AG08396 (cell line): ENCODE data around the gene TDP1.
"Not testable (repeated sequence)": the region's sequence is repeated elsewhere in the genome, so short reads cannot be mapped to it uniquely, and the experiment has no call there.

Experiments
- DNase-seq: peaks from one replicate; pipeline ENCODE4 v3.0.0; 2012; ENCODE audit warnings: low spot score, mixed read lengths

Gene TDP1

DNA sequence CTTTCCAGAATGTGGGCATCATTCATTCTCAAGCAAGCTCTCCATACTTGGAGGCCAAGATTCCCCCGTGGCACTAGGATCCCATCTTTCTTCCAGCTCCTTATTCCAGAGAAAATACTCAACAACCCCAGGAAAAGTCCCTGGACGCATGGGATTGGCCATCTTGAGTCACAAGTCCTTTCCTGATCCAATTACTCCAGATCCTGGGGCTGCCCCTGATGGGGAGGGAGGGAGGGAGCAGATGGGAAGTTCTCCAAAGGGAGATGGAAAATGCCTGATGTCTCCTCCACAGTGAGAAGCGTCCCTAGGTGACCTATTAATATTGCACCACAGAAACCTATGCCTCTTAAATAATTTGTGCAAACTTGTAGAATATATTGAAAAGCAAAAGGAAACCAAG is 93.7 kb downstream of the TDP1 start:
- no peak for DNase-seq

DNA sequence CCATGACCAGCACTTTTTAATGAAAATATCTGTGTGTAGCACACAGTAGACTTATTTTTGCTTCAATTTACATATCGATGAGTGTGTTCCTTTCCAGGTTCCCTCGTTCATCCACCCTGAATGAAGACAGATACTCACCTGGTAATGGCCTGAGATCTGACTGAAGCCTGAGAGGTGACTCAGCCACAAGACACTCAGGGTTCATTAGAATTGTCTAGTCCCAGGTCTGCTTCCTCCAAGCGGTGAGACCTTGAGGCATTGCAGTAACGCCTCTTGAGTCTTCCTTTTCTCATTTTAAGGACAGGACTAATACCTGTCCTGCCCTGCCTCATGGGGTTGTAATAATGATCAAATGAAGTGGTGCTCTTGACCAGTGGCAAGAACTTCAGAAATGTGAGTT is 94.5 kb downstream of the TDP1 start:
- no peak for DNase-seq

DNA sequence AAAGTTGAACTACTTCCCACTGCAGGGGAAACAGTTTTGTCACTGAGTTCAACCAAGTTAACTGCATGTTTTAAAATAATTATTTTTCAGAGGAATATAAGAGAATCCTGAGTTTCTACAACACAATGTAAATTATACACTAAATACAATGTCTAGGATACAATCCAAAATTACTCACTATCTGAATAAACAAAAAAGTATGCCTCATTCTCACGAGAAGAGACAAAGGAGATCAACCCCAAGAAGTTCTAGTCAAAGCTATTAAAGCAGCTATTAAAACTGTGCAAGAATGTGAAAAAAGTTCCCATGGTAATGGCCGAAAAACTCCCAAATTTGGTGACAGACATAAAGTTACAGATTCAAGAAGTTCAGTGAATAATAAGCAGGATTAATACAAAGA is 97.3 kb downstream of the TDP1 start:
- no peak for DNase-seq

DNA sequence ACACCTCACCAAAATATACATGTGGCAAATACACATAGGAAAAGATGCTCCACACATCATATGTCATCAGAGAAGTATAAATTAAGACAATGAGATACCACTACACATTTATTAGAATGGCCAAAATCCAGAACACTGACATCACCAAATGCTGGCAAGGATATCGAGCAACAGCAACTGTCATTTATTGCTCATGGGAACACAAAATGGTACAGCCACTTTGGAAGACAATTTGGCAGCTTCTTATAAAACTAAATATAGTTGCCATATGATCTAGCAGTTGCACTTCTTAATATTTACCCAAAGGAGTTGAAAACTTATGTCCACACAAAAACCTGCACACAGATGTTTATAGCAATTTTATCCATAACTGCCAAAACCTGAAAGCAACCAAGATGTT is 99.1 kb downstream of the TDP1 start:
- DNase-seq = no peak

DNA sequence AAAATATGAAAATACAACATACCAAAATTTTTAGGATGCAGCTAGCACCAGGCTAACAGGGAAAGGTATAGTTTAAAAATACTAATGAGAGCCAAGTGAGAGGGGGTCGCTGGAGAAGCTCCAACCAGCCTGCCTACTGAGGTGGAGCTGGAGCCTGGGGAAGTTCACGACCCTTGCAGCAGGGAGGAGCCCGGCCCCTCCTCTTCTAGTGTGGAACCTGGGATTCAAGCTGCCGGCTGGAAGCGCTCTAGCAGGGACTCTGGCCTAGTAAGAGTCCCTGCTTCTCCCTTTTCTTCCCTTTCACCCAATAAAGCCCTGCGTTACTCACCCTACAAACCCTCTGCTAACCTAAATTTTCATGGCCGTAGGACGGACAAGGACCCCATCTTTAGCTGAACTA is 101.1 kb downstream of the TDP1 start:
- no peak for DNase-seq

DNA sequence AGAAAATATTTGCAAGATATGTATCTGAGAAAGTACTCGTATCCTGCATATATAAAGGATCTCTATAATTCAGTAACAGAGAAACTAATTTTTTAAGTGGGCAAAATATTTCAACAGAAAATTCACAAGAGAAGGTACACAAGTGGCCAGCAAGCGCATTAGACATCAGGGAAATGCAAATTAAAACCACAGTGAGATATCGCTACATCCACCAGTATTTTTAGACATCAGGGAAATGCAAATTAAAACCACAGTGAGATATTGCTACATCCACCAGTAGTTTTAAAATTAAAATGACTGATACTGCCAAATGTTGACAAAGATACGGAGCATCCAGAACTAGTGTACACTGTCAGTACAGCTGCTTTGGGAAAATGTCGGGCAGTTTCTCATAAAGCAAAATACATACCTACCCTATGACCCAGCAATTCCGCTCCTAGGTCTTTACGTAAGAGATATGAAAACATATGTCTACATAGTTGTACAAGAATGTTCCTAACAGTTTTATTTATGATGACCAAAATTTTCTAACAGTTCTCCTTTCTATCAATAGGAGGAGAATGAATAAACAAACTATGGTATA is 103.2 kb downstream of the TDP1 start:
- DNase-seq = no peak

DNA sequence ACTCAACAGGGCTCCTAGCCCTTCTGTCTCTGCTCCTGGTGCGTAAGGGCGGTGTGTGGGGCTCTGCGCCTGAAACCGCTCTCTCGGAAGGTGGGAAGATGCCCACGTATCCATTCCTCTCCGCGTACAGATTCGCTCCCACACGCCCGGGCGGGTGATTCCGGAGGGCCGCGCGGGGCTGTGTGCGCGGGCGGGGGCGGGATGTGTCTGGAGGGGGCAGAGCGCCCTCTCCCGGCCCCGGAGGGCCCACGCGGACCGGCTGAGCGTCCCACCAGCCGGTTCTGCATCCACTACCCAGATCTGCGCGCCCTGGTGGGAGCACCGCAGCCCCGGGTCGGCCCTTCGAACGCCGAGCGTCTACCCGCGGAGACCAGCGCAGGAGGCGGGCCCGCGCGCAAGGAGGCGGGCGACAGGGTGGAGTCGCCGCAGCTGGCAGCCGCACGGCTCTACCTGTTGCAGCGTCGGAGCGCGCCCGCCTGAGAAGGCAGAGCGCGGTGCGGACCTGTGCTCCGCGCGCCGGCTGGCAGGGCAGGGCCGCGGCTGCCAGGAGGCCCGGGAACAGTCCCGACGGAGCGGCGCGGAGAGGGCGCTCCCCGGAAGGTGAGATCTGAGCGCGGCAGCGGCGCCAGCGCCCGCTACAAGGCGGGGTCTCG is 104.7 kb downstream of the TDP1 start:
- DNase-seq = peak; percentile 84

DNA sequence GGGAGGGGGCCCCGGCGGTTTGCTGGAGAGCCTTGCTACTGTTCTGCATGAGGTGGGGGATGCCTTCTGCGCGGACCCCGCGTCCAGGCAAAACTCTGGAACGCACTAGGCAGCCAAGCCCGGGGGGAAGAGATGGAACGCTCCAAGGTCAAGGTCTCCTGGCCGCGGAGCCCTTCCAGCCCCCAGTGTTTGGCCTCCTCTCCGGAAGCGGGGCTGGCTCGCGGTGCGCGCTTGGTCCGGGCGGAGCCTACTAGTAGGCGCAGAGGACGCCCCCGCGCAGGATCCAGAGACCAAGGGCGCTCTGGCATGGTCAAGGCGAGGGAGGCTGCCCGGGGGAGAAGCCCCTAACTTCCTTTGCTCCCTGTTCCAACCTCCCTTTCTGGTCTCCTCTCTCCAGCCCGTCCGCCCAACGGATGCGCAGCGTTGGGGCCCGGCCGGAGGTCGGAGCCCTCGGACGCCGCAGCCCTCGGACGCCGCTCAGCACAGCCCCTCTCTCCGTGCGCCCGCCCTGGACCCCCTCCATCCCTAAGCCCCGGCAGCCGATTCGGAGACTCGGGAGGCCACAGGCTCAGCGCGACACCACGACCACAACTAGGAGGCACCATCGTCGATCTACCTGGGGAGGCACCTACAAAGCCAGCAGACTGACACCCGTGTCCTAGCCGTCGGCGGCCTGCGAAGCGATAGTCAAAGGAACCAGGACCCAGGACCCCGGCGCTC is 105.4 kb downstream of the TDP1 start:
- DNase-seq = peak; percentile 21

DNA sequence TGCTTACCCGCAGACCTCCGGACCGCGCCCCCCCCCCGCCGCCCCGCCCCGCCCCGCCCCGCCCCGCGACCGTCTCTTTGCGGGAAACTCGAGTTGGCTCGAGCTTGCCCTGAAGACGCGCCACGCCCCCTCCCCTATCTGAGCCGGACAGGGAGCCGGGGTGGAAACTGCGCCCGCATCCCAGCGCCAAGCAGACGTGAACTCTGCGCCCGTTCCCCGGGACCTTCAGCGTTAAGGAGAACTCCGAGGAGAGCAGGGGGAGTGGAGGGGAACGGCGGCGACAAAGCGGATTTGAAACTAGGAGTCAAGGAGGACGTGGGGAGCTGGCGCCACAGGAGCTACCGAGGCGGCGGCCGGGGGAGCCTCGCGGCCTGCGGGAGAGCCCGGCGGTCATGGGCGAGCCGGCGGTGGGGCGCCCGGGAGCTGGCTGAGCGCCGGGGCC is 106.0 kb downstream of the TDP1 start, which contains the start of gene KCNK13:
KCNK13 (plus strand) TSS at position 310 of the 442 bp plus-strand sequence. CDS start 212 bp downstream, outside the sequence.
- DNase-seq = peak; percentile 46

DNA sequence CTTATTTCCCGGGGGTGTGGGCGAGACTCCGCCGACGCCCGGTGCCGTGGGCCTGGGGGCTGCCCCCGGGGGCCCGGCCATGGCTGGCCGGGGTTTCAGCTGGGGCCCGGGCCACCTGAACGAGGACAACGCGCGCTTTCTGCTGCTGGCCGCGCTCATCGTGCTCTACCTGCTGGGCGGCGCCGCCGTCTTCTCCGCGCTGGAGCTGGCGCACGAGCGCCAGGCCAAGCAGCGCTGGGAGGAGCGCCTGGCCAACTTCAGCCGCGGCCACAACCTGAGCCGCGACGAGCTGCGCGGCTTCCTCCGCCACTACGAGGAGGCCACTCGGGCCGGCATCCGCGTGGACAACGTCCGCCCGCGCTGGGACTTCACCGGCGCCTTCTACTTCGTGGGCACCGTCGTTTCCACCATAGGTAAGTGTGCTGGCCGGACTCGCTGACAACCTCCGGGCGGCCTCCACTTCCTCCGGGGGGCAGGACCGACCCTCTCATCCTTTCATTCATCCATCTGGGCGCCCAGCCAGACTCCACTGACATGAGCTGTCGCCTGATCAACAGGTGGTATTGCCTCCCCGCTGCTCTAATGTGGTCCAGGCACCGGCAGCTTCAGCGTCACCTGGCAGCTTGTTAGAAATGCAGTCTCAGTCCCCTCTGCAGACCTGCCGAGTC is 106.5 kb downstream of the TDP1 start:
- DNase-seq = peak; percentile 29

DNA sequence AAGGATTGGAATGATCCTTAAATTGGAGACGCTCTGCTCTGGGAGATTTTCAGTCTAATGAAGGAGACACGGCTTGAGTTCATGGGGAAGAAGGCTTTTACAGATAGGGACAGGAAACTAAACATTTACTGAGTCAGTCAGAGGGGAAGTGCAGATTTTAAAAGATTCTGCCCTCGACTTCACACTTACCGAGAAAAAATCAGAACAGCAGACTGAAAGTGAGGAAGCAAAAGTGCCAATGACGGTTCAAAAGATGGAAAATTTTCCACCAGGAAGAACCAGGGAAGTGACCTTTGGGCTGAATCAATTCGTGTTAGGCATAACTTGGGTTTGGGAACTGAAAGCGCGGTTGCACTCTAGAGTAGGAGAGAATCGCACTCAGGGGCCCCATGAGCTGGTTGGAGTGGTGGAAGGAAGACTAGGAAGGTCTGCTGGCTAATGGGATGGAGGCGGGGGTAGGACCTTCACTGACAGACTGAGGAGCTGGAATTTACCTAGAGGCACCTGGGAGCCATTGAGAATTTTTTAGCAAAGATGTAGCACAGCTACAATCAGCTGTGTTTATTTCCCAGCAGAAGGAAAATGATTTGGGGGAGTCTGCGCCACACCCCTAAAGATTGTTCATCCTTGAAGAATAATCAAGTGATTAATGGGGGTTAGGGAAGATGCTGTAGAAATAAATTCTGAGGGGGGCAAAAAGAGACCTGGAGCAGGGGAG is 107.3 kb downstream of the TDP1 start:
- DNase-seq = no peak

DNA sequence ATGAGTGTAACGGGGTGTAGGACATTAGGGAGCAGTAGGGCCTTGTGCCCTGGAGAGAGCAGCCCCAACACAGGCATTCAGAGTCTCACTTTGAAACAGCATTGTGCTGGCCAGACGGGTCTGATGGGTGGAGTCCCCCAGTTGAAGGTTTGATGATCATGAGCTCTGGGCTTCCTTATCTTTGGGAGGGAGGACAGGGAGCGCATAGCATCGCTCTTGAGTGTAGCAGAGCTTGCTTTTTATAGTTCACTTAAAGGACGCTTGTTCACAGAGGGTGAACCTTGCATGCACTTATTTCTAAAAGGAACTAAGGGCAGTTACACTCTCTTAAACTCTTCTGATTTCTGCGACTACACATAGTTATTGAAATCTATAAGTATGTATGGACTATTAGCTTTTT is 116.6 kb downstream of the TDP1 start:
- DNase-seq = no peak

DNA sequence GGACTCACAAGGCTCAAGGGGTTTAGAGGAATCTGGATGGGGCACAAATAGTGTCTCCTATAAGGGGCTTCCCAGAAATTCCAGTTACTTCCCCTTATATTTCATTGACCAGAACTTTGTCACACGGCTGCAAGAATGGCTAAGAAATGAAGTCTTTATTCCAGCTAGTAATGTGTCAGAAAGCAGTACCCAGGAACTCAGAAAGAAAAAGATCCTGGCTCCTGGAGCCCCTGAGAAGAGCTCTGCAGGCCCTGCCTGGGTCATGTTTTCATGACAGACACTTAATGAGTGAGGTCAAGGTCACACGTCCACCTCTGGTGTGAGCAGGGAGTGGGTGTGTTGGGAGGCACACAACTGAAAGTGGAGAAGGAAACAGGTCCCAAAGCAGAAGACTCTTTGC is 123.8 kb downstream of the TDP1 start:
- DNase-seq = no peak

DNA sequence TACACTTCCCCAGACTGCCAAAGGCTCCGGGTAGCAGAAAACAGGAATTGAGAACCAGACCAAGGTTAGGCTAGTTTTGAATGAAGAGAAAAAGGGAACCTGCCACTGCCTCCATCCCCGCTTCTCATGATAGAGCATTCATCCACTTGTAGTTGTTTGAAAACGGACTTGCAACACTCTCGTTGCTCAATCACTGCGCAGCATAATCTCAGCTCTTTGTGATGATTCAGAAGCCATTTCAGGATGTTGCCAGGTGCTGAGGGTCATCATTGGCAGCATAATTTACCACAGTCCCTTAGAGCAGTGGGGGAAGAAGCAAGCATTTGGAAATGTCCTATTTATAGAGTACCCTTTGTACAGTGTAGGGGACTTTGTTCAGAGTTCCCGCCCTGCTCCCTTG is 131.7 kb downstream of the TDP1 start:
- no peak for DNase-seq

DNA sequence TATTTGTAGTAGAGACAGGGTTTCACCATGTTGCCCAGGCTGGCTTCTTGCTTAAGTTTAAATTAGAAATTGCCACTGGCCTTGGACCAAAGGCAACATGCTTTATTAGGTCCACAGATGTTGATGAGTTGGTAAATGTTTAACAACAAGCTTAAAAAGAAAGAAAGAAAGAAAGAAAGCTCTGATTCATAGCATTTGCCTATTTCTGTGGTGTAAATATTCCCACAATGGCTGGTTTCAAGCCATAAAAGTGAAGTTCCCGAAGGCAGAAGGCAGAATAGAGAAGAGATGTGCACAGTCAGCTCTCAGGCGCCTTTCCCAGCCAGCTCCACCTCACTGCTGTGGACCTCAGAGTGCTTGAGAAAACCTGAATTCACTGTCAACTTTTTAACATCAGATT is 132.4 kb downstream of the TDP1 start:
- DNase-seq = no peak

DNA sequence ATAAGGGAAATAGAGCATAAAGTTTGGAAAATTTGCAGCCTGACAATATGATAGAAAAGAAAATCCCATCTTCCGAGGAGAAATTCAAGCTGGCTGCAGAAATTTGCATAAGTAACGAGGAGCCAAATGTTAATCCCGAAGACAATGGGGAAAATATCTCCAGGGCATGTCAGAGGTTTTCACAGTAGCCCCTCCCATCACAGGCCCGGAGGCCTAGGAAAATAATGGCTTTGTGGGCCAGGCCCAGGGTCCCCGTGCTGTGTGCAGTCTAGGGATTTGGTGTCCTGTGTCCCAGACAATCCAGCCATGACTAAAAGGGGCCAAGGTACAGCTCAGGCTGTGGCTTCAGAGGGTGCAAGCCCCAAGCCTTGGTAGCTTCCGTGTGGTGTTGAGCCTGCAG is 133.8 kb downstream of the TDP1 start:
- DNase-seq = not testable (repeated sequence)

DNA sequence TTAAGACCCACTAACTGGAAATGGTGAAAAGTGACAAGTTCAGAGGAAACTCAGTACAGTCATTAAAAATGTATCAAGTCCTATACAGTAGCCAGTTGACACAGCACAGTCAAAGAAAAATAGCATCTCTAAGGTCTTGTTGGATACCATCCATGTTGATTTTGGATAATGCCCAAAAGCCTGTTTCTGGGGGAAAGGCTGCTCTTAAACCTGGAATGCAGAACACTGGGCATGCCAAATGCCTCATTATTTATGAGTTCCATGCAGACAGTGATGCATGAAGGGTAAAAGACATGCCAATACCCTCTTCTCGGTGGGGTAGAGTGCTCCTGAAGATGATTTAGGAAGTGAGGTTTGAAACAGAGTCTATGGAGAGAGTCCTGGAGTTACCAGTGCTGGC is 135.7 kb downstream of the TDP1 start:
- no peak for DNase-seq

DNA sequence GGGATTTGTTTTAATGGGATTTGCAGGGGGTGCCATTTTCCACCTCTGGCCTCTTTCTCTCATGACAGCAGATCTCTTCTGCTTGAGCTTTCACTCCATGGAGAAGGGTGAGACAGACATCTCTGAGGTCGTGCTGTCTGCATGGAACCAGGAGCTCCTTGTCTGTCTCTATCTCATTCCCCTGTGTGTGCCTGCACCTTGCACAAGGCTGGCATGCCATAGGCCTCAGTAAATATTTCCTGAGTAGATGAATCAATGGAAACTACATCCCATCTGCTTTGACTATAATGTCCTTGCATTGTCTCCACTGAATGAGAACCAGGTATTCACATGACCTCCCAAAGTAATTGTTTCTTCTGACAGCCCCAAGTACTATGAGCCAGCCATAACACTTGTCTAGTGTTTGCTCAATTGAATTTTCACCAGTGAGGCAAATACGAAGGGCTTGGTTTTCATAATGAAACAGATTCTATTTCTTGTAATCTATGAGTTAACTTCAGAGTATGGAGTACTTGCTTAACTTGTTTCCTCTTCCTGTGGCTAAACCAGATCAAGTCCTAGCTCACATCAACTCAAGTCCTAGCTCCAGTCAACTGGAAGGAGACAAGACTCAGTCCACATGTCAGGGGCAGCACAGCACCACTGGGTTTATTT is 138.3 kb downstream of the TDP1 start:
- DNase-seq = peak; percentile 24
